Stimulated activated memory B cell treated with anti-CD40 and anti-IgM and Interleukin-4, amounts not matched to agents 10 μg/mL and 1 μg/mL and 100 μg/mL, for 72 hours (primary cell): ENCODE data around the gene LRIG1.

Source experiments
- ATAC-seq: fragments of 150-1000 bp; cut with Tn5 transposase; 2 replicates; pipeline ENCODE4 v1.10.0; 2021
- H3K27ac Mint-ChIP-seq: one replicate; pipeline ENCODE4 v1.8.0; 2022; ENCODE audit warnings: mild to moderate bottlenecking, mixed read lengths
- H3K27me3 Mint-ChIP-seq: one replicate; pipeline ENCODE4 v1.8.0; 2022; ENCODE audit warnings: mixed read lengths
- H3K36me3 Mint-ChIP-seq: one replicate; pipeline ENCODE4 v1.8.0; 2022; ENCODE audit warnings: mixed read lengths
- H3K4me1 Mint-ChIP-seq: one replicate; pipeline ENCODE4 v1.8.0; 2022; ENCODE audit warnings: mixed read lengths
- H3K4me3 Mint-ChIP-seq: one replicate; pipeline ENCODE4 v1.8.0; 2022; ENCODE audit warnings: mild to moderate bottlenecking, moderate library complexity, mixed read lengths
- H3K9me3 Mint-ChIP-seq: one replicate; pipeline ENCODE4 v1.8.0; 2022; ENCODE audit warnings: mixed read lengths

Gene LRIG1

GRCh38 chr3:66484106-66484844 lies 16.5 kb downstream of the LRIG1 start:
- ATAC-seq: no peak
- Mint-ChIP-seq H3K27me3 (peaks cover 4% of the 10 kb centered on the region), H3K27ac (no peak overlapping the region), H3K4me3 (no peak overlapping the region), H3K4me1 (peaks cover 25% of the 10 kb centered on the region), H3K9me3 (peaks cover 6% of the 10 kb centered on the region), H3K36me3 (no peaks in the 10 kb centered on the region)

GRCh38 chr3:66483409-66483906 lies 17.4 kb downstream of the LRIG1 start:
- Mint-ChIP-seq H3K27me3 (peaks cover 12% of the 10 kb centered on the region), H3K4me3 (no peak overlapping the region), H3K9me3 (peaks cover 10% of the 10 kb centered on the region), H3K27ac (no peak overlapping the region), H3K36me3 (no peaks in the 10 kb centered on the region), H3K4me1 (peaks cover 32% of the 10 kb centered on the region)
- ATAC-seq: peak; percentile 31

- Mint-ChIP-seq H3K4me3 (no peak overlapping the region), H3K4me1 (peaks cover 32% of the 10 kb centered on the region), H3K27ac (no peak overlapping the region), H3K9me3 (peaks cover 10% of the 10 kb centered on the region), H3K27me3 (peaks cover 14% of the 10 kb centered on the region), H3K36me3 (no peaks in the 10 kb centered on the region)
- no peak for ATAC-seq
Measured at GRCh38 chr3:66483006-66483405, 17.8 kb downstream of the LRIG1 start.

- Mint-ChIP-seq H3K4me3 (no peak overlapping the region), H3K36me3 (no peaks in the 10 kb centered on the region), H3K27ac (no peak overlapping the region), H3K4me1 (peaks cover 32% of the 10 kb centered on the region), H3K27me3 (peaks cover 14% of the 10 kb centered on the region), H3K9me3 (peaks cover 10% of the 10 kb centered on the region)
- ATAC-seq: no peak
Measured at GRCh38 chr3:66482018-66482404, 18.8 kb downstream of the LRIG1 start.

- Mint-ChIP-seq H3K4me1 (peaks cover 32% of the 10 kb centered on the region), H3K9me3 (peaks cover 10% of the 10 kb centered on the region), H3K4me3 (no peak overlapping the region), H3K27me3 (peaks cover 14% of the 10 kb centered on the region), H3K36me3 (no peaks in the 10 kb centered on the region), H3K27ac (no peak overlapping the region)
- no peak for ATAC-seq
Measured at GRCh38 chr3:66481071-66482017, 19.5 kb downstream of the LRIG1 start.

- Mint-ChIP-seq H3K36me3 (no peaks in the 10 kb centered on the region), H3K9me3 (peaks cover 10% of the 10 kb centered on the region), H3K27me3 (peaks cover 14% of the 10 kb centered on the region), H3K27ac (no peak overlapping the region), H3K4me3 (no peak overlapping the region), H3K4me1 (peaks cover 32% of the 10 kb centered on the region)
- ATAC-seq: peak; percentile 32
Measured at GRCh38 chr3:66480666-66481065, 20.2 kb downstream of the LRIG1 start.

- no peak for ATAC-seq
Measured at GRCh38 chr3:66479532-66479947, 21.3 kb downstream of the LRIG1 start.

GRCh38 chr3:66478960-66479359 lies 21.9 kb downstream of the LRIG1 start:
- Mint-ChIP-seq H3K9me3 (peaks cover 10% of the 10 kb centered on the region), H3K4me3 (no peak overlapping the region), H3K4me1 (peaks cover 32% of the 10 kb centered on the region), H3K27me3 (peaks cover 14% of the 10 kb centered on the region), H3K36me3 (no peaks in the 10 kb centered on the region), H3K27ac (no peak overlapping the region)
- ATAC-seq: no peak

More at GRCh38 chr3:66479532-66479947, 21.3 kb downstream of the LRIG1 start:
- no peaks in the 10 kb centered on the region for H3K36me3 Mint-ChIP-seq
- H3K27ac Mint-ChIP-seq: no peak overlapping the region
- no peak overlapping the region for H3K4me3 Mint-ChIP-seq
- H3K4me1 Mint-ChIP-seq: peaks cover 32% of the 10 kb centered on the region
- peaks cover 10% of the 10 kb centered on the region for H3K9me3 Mint-ChIP-seq
- H3K27me3 Mint-ChIP-seq: peaks cover 14% of the 10 kb centered on the region

- Mint-ChIP-seq H3K36me3 (no peaks in the 10 kb centered on the region), H3K9me3 (peaks cover 10% of the 10 kb centered on the region), H3K4me1 (peaks cover 37% of the 10 kb centered on the region), H3K27ac (no peak overlapping the region), H3K4me3 (no peak overlapping the region), H3K27me3 (peaks cover 14% of the 10 kb centered on the region)
- ATAC-seq: no peak
Measured at GRCh38 chr3:66477856-66478255, 23.0 kb downstream of the LRIG1 start.

- no peaks in the 10 kb centered on the region for H3K36me3 Mint-ChIP-seq
- H3K4me1 Mint-ChIP-seq: peaks cover 46% of the 10 kb centered on the region
- H3K9me3 Mint-ChIP-seq: peaks cover 10% of the 10 kb centered on the region
- ATAC-seq: no peak
- H3K4me3 Mint-ChIP-seq: no peak overlapping the region
- peaks cover 14% of the 10 kb centered on the region for H3K27me3 Mint-ChIP-seq
- no peak overlapping the region for H3K27ac Mint-ChIP-seq
Measured at GRCh38 chr3:66476852-66477381, 23.9 kb downstream of the LRIG1 start.

- peaks cover 41% of the 10 kb centered on the region for H3K4me1 Mint-ChIP-seq
Measured at GRCh38 chr3:66475386-66476020, 25.3 kb downstream of the LRIG1 start.

GRCh38 chr3:66473692-66474091 lies 27.1 kb downstream of the LRIG1 start:
- Mint-ChIP-seq H3K27me3 (peaks cover 16% of the 10 kb centered on the region), H3K4me1 (peaks cover 32% of the 10 kb centered on the region), H3K9me3 (no peaks in the 10 kb centered on the region), H3K27ac (peak overlapping the region; percentile 75), H3K4me3 (no peak overlapping the region), H3K36me3 (peaks cover 5% of the 10 kb centered on the region)
- no peak for ATAC-seq

More at GRCh38 chr3:66475386-66476020, 25.3 kb downstream of the LRIG1 start:
- no peak overlapping the region for H3K27ac Mint-ChIP-seq
- no peak overlapping the region for H3K4me3 Mint-ChIP-seq
- H3K36me3 Mint-ChIP-seq: no peaks in the 10 kb centered on the region
- H3K9me3 Mint-ChIP-seq: peaks cover 10% of the 10 kb centered on the region
- H3K27me3 Mint-ChIP-seq: peaks cover 15% of the 10 kb centered on the region
- ATAC-seq: no peak

- ATAC-seq: no peak
- Mint-ChIP-seq H3K9me3 (no peaks in the 10 kb centered on the region), H3K36me3 (peaks cover 5% of the 10 kb centered on the region), H3K27ac (peak overlapping the region; percentile 75), H3K27me3 (peaks cover 17% of the 10 kb centered on the region), H3K4me3 (no peak overlapping the region), H3K4me1 (peaks cover 36% of the 10 kb centered on the region)
Measured at GRCh38 chr3:66473181-66473580, 27.6 kb downstream of the LRIG1 start.

GRCh38 chr3:66472313-66473134 lies 28.3 kb downstream of the LRIG1 start:
- ATAC-seq: peak; percentile 91
- peak overlapping the region; percentile 8 for H3K4me3 Mint-ChIP-seq
- H3K36me3 Mint-ChIP-seq: peaks cover 5% of the 10 kb centered on the region
- H3K4me1 Mint-ChIP-seq: peaks cover 36% of the 10 kb centered on the region
- no peaks in the 10 kb centered on the region for H3K9me3 Mint-ChIP-seq
- peaks cover 23% of the 10 kb centered on the region for H3K27me3 Mint-ChIP-seq
- H3K27ac Mint-ChIP-seq: peak overlapping the region; percentile 75
